CD14-positive monocyte (primary cell): ENCODE measurements around the gene SMIM10. TPM values are rescaled to one million over a fixed set of nuclear protein-coding genes. Genes with fewer than 3 reads are reported as not detected.

Source experiments
- DNase-seq, 3 donors: peaks; one replicate each; pipeline ENCODE4 v3.0.0-alpha.2; 2011 to 2022
- H2AFZ ChIP-seq: 2 replicates; pipeline ENCODE4 v1.6.0; 2012; ENCODE audit warnings: mild to moderate bottlenecking, low read depth, low read length, inconsistent platforms; ENCODE audit not compliant: insufficient read depth, poor library complexity, severe bottlenecking
- H3K27ac ChIP-seq, 2 donors: 1 replicate in 1 of 2; 2 replicates in 1 of 2; pipeline ENCODE4 v1.5.1; 2012 to 2013; ENCODE audit warnings: low read length in 2 of 2, control low read depth in 1 of 2, inconsistent platforms in 1 of 2, low read depth in 1 of 2, mild to moderate bottlenecking in 1 of 2
- H3K27me3 ChIP-seq, 2 donors: one replicate each; pipeline versions ENCODE4 v1.6.0 to v1.6.1; 2011 to 2013; ENCODE audit warnings: low read length in 2 of 2; ENCODE audit not compliant: control insufficient read depth in 2 of 2, insufficient read depth in 2 of 2
- H3K36me3 ChIP-seq, 2 donors: replicated peaks in 1 of 2; 1 replicate in 1 of 2; 2 replicates in 1 of 2; pipeline versions ENCODE4 v1.5.1 to v1.6.1; 2012 to 2013; ENCODE audit warnings: low read length in 2 of 2, control low read depth in 1 of 2, inconsistent platforms in 1 of 2, mild to moderate bottlenecking in 1 of 2; ENCODE audit not compliant: insufficient read depth in 2 of 2, control insufficient read depth in 1 of 2
- H3K4me1 ChIP-seq, 2 donors: 1 replicate in 1 of 2; 2 replicates in 1 of 2; pipeline versions ENCODE4 v1.5.1 to v1.6.1; 2012 to 2013; ENCODE audit warnings: low read length in 2 of 2, control low read depth in 1 of 2, inconsistent platforms in 1 of 2, mild to moderate bottlenecking in 1 of 2, moderate library complexity in 1 of 2; ENCODE audit not compliant: insufficient read depth in 2 of 2, control insufficient read depth in 1 of 2
- H3K4me2 ChIP-seq: replicated peaks from 2 replicates; pipeline ENCODE3; 2012; ENCODE audit warnings: low read length, moderate library complexity, mild to moderate bottlenecking; ENCODE audit not compliant: poor library complexity, severe bottlenecking; ENCODE audit errors: extremely low read depth
- H3K4me3 ChIP-seq, 3 experiments: fragments of 200-600 bp in 1 of 3; sonication (generic) in 1 of 3; replicated peaks in 1 of 3; 1 replicate in 2 of 3; 2 replicates in 1 of 3; pipeline ENCODE4 v1.5.1; 2011 to 2013; ENCODE audit warnings: low read length in 3 of 3, mild to moderate bottlenecking in 3 of 3, control low read depth in 2 of 3, low read depth in 2 of 3, inconsistent platforms in 1 of 3, moderate library complexity in 1 of 3
- H3K79me2 ChIP-seq: 2 replicates; pipeline ENCODE4 v1.6.0; 2012; ENCODE audit warnings: mild to moderate bottlenecking, control low read depth, inconsistent platforms, low read length, moderate library complexity; ENCODE audit not compliant: insufficient read depth
- H3K9ac ChIP-seq: 2 replicates; pipeline ENCODE4 v1.6.0; 2017; ENCODE audit warnings: low read length, mild to moderate bottlenecking; ENCODE audit not compliant: insufficient read depth, poor library complexity, severe bottlenecking
- H3K9me3 ChIP-seq, 2 donors: replicated peaks in 1 of 2; 1 replicate in 1 of 2; 2 replicates in 1 of 2; pipeline versions ENCODE4 v1.5.1 to v1.6.1; 2012 to 2013; ENCODE audit warnings: low read length in 2 of 2, control low read depth in 1 of 2; ENCODE audit not compliant: control insufficient read depth in 1 of 2, insufficient read depth in 1 of 2
- H4K20me1 ChIP-seq: 2 replicates; pipeline ENCODE4 v1.6.0; 2012; ENCODE audit warnings: mild to moderate bottlenecking, low read length, control low read depth, moderate library complexity; ENCODE audit not compliant: insufficient read depth
- H3K27ac Mint-ChIP-seq, 7 donors: one replicate each; pipeline ENCODE4 v1.8.0; 2020; ENCODE audit warnings: mild to moderate bottlenecking in 7 of 7, mixed read lengths in 7 of 7, moderate library complexity in 6 of 7, inconsistent platforms in 2 of 7
- H3K27me3 Mint-ChIP-seq, 3 donors: one replicate each; pipeline ENCODE4 v1.8.0; 2021 to 2022; ENCODE audit warnings: low read depth in 3 of 3, mild to moderate bottlenecking in 3 of 3, mixed read lengths in 3 of 3, moderate library complexity in 3 of 3, inconsistent platforms in 1 of 3
- H3K36me3 Mint-ChIP-seq, 2 donors: one replicate each; pipeline ENCODE4 v1.8.0; 2020; ENCODE audit warnings: mixed read lengths in 2 of 2, inconsistent platforms in 1 of 2, mild to moderate bottlenecking in 1 of 2
- H3K4me1 Mint-ChIP-seq: one replicate; pipeline ENCODE4 v1.8.0; 2020; ENCODE audit warnings: mild to moderate bottlenecking, mixed read lengths
- H3K4me3 Mint-ChIP-seq, 2 donors: one replicate each; pipeline ENCODE4 v1.8.0; 2020; ENCODE audit warnings: mild to moderate bottlenecking in 2 of 2, mixed read lengths in 2 of 2, moderate library complexity in 1 of 2
- H3K9me3 Mint-ChIP-seq, 7 donors: one replicate each; pipeline ENCODE4 v1.8.0; 2020 to 2022; ENCODE audit warnings: mixed read lengths in 7 of 7, mild to moderate bottlenecking in 6 of 7, moderate library complexity in 6 of 7, inconsistent platforms in 2 of 7
- WGBS: methylation state at CpG from one replicate; pipeline ENCODE4 v1.1.5; 2013; ENCODE audit warnings: missing lambda C conversion rate; ENCODE audit not compliant: insufficient coverage; 5-methylcytosine and 5-hydroxymethylcytosine counted together
- intact Hi-C, 2 donors: fragments of 100-400 bp; cut with micrococcal nuclease; formaldehyde crosslinking; loops; one replicate each; pipeline versions ENCODE4 v1.15.0 to v1.15.1; 2023
- polyA plus RNA-seq, 3 donors: library from polyadenylated mRNA; depleted of rRNA in 1 of 3; unstranded in 2 of 3; stranded (reverse) in 1 of 3; fragments of 300-500 nt in 2 of 3; fragments of >200 nt in 1 of 3; fragmentation: Illumina TruSeq in 2 of 3; gene quantifications; 1 replicate in 2 of 3; 2 replicates in 1 of 3; pipeline ENCODE4 v1.2.3, GENCODE V29; 2012 to 2021
- TF ChIP-seq, protein P1 (sequence below): fragments of 200-600 bp; IDR thresholded peaks from one replicate; pipeline ENCODE4 v1.8.0; 2022; ENCODE audit warnings: antibody characterized with exemption, mild to moderate bottlenecking

SMIM10 gene
- polyA plus RNA-seq, 3 donors: 0.10 to 0.26 (median 0.15) TPM

DNA sequence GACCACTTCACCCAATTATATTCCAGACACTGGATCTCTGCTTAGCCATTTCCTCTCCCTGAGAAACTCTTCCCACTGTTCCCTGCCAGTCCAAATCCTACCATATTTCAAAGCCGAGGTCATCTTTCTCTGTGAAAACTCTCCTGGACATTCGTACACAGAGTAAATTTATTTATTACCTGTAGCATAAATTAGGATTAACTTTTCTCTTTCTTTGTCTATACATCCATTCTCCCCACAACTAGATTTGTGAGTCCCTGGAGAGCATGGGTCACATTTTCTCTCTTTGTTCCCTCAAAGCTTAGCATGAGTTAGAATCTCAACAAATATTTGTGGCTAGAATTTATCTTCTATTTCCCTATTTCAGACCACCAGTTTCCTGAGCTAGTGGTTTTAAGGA, 27.8 kb upstream of the SMIM10 start:
- H3K36me3 Mint-ChIP-seq: no peaks in the 10 kb centered on the region
- H3K9me3 Mint-ChIP-seq: peaks cover 0 to 3% (median 0%) of the 10 kb centered on the region in 7 donors
- H3K36me3 ChIP-seq: no peaks in the 10 kb centered on the region
- H3K4me1 Mint-ChIP-seq: peaks cover 6% of the 10 kb centered on the region
- WGBS: no CpG with 5 or more reads among the region's 2 CpGs
- H3K9ac ChIP-seq: no peak overlapping the region
- intact Hi-C loops: no loop called here
- H3K27ac Mint-ChIP-seq: no peak overlapping the region
- no peaks in the 10 kb centered on the region for H3K27me3 ChIP-seq
- H3K4me2 ChIP-seq: no peak overlapping the region
- H3K4me3 Mint-ChIP-seq: no peak overlapping the region
- H3K4me3 ChIP-seq: no peak overlapping the region
- H3K9me3 ChIP-seq: no peaks in the 10 kb centered on the region
- no peaks in the 10 kb centered on the region for H3K4me1 ChIP-seq
- peaks cover 10 to 24% (median 21%) of the 10 kb centered on the region in 3 donors for H3K27me3 Mint-ChIP-seq
- H2AFZ ChIP-seq: no peak overlapping the region
- TF ChIP-seq, protein P1, sequence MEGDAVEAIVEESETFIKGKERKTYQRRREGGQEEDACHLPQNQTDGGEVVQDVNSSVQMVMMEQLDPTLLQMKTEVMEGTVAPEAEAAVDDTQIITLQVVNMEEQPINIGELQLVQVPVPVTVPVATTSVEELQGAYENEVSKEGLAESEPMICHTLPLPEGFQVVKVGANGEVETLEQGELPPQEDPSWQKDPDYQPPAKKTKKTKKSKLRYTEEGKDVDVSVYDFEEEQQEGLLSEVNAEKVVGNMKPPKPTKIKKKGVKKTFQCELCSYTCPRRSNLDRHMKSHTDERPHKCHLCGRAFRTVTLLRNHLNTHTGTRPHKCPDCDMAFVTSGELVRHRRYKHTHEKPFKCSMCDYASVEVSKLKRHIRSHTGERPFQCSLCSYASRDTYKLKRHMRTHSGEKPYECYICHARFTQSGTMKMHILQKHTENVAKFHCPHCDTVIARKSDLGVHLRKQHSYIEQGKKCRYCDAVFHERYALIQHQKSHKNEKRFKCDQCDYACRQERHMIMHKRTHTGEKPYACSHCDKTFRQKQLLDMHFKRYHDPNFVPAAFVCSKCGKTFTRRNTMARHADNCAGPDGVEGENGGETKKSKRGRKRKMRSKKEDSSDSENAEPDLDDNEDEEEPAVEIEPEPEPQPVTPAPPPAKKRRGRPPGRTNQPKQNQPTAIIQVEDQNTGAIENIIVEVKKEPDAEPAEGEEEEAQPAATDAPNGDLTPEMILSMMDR: no peak
- H3K27ac ChIP-seq: no peak overlapping the region
- DNase-seq: no peak
- no peaks in the 10 kb centered on the region for H3K79me2 ChIP-seq
- no peaks in the 10 kb centered on the region for H4K20me1 ChIP-seq

GRCh38 chrX:134969726-134970125, 21.1 kb upstream of the SMIM10 start:
- no peak overlapping the region for H3K4me3 Mint-ChIP-seq

More at GRCh38 chrX:134969726-134970125, 21.1 kb upstream of the SMIM10 start:
- no peak for DNase-seq
- Histone ChIP-seq H3K9ac (no peak overlapping the region), H4K20me1 (no peaks in the 10 kb centered on the region), H3K36me3 (no peaks in the 10 kb centered on the region), H3K9me3 (no peaks in the 10 kb centered on the region), H3K4me2 (no peak overlapping the region), H3K27me3 (no peaks in the 10 kb centered on the region), H3K4me3 (no peak overlapping the region), H2AFZ (no peak overlapping the region), H3K79me2 (no peaks in the 10 kb centered on the region), H3K27ac (no peak overlapping the region), H3K4me1 (no peaks in the 10 kb centered on the region)
- TF ChIP-seq, protein P1: no peak
- Mint-ChIP-seq H3K9me3 (no peaks in the 10 kb centered on the region), H3K4me1 (no peaks in the 10 kb centered on the region), H3K36me3 (no peaks in the 10 kb centered on the region), H3K27me3 (peaks cover 2 to 8% (median 8%) of the 10 kb centered on the region in 3 donors), H3K27ac (no peak overlapping the region)
- WGBS: no CpG with 5 or more reads among the region's 1 CpG
- intact Hi-C loops: no loop called here
